Osteocyte (in vitro differentiated cells): ENCODE results near the gene DCLRE1B. TPM values are rescaled to one million over a fixed set of nuclear protein-coding genes. Genes with fewer than 3 reads are reported as not detected.

Experiments
- DNase-seq: peaks from one replicate; pipeline ENCODE4 v3.0.0; 2021; ENCODE audit warnings: mixed read lengths; ENCODE audit not compliant: unreplicated experiment; ENCODE audit errors: extremely low spot score
- H3K27ac Mint-ChIP-seq: one replicate; pipeline ENCODE4 v1.8.0; 2021; ENCODE audit warnings: mild to moderate bottlenecking, mixed read lengths; ENCODE audit not compliant: unreplicated experiment
- H3K27me3 Mint-ChIP-seq: one replicate; pipeline ENCODE4 v1.8.0; 2021; ENCODE audit warnings: mixed read lengths; ENCODE audit not compliant: unreplicated experiment
- H3K36me3 Mint-ChIP-seq: one replicate; pipeline ENCODE4 v1.8.0; 2021; ENCODE audit warnings: mixed read lengths; ENCODE audit not compliant: unreplicated experiment
- H3K4me1 Mint-ChIP-seq: one replicate; pipeline ENCODE4 v1.8.0; 2021; ENCODE audit warnings: mixed read lengths; ENCODE audit not compliant: unreplicated experiment
- H3K4me3 Mint-ChIP-seq: one replicate; pipeline ENCODE4 v1.8.0; 2021; ENCODE audit warnings: mild to moderate bottlenecking, moderate library complexity, mixed read lengths; ENCODE audit not compliant: unreplicated experiment
- H3K9me3 Mint-ChIP-seq: one replicate; pipeline ENCODE4 v1.8.0; 2021; ENCODE audit warnings: mixed read lengths; ENCODE audit not compliant: unreplicated experiment
- total RNA-seq: library from RNA; stranded (reverse); gene quantifications from 2 replicates; pipeline ENCODE4 v1.2.1, GENCODE V29; 2021
- TF ChIP-seq, protein P1 (sequence below): fragments of 200-600 bp; sonication (generic); IDR thresholded peaks from 2 replicates; pipeline ENCODE4 v1.5.0; 2021; ENCODE audit warnings: antibody characterized with exemption, mild to moderate bottlenecking, moderate library complexity

The DCLRE1B gene
- total RNA-seq, 1 donor from 2014 or later, result 10.0 TPM

DNA sequence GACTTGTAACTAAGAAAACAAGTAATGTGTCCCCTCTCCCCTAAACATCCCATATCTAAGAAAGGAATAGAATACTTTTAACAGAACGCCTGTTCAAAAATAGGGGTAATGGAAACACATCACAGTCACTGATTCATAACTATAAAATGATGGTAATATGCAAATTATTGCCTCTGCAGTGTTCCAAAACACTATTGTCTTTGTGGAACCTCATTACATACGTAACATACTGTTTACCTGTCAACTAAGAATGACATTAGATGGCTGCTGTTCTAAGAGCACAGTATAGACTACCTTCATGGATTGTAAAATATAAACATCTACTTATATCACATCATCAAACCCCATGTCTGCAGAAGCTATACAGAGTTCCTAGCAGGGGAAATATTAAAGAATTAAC, 14.3 kb upstream of the DCLRE1B start:
- no peak for DNase-seq
- peaks cover 7% of the 10 kb centered on the region for H3K4me1 Mint-ChIP-seq
- TF ChIP-seq, protein P1, sequence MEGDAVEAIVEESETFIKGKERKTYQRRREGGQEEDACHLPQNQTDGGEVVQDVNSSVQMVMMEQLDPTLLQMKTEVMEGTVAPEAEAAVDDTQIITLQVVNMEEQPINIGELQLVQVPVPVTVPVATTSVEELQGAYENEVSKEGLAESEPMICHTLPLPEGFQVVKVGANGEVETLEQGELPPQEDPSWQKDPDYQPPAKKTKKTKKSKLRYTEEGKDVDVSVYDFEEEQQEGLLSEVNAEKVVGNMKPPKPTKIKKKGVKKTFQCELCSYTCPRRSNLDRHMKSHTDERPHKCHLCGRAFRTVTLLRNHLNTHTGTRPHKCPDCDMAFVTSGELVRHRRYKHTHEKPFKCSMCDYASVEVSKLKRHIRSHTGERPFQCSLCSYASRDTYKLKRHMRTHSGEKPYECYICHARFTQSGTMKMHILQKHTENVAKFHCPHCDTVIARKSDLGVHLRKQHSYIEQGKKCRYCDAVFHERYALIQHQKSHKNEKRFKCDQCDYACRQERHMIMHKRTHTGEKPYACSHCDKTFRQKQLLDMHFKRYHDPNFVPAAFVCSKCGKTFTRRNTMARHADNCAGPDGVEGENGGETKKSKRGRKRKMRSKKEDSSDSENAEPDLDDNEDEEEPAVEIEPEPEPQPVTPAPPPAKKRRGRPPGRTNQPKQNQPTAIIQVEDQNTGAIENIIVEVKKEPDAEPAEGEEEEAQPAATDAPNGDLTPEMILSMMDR, result no peak
- peaks cover 9% of the 10 kb centered on the region for H3K36me3 Mint-ChIP-seq
- H3K9me3 Mint-ChIP-seq, result no peaks in the 10 kb centered on the region
- no peak overlapping the region for H3K27ac Mint-ChIP-seq
- H3K4me3 Mint-ChIP-seq, result no peak overlapping the region
- H3K27me3 Mint-ChIP-seq, result no peaks in the 10 kb centered on the region

DNA sequence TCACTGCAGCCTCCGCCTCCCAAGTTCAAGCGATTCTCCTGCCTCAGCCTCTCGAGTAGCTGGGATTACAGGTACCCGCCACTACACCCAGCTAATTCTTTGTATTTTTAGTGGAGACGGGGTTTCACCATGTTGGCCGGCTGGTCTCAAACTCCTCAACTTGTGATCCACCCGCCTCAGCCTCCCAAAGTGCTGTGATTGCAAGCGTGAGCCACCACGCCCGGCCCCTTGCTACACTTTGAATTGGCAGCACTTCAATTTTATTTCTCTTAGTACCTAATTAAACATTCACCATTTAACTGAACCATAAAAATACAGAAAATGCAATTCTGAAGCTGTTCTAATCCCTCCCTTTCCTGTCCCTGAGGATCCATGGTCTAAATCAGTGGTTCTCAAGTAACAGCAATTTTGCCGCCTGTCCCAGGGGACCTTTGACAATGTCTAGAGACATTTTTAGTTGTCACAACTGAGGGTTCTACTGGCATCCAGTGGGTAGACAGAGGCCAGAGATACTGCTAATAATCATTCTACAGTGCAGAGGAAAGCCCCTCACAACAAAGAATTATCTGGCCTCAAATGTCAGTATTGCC, 13.4 kb upstream of the DCLRE1B start:
- Mint-ChIP-seq H3K27ac (no peak overlapping the region), H3K36me3 (peaks cover 18% of the 10 kb centered on the region), H3K4me3 (no peak overlapping the region), H3K4me1 (no peaks in the 10 kb centered on the region), H3K27me3 (no peaks in the 10 kb centered on the region), H3K9me3 (no peaks in the 10 kb centered on the region)
- TF ChIP-seq, protein P1, result no peak
- no peak for DNase-seq

DNA sequence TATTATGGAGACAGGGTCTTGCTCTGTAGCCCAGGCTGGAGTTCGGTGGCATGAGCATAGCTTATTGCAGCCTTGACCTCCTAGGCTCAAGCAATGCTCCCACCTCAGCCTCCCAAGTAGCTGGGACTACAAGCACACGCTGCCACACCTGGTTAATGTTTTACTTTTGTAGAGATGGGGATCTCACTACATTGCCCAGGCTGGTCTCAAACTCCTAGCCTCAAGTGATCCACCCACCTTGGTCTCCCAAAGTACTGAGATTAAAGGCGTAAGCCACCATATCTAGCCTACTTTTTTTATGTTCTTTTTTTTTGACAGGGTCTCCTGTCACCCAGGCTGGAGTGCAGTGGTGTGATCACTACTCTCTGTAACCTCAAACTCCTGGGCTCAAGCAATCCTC, 11.9 kb upstream of the DCLRE1B start:
- no peak overlapping the region for H3K4me3 Mint-ChIP-seq
- no peaks in the 10 kb centered on the region for H3K27me3 Mint-ChIP-seq
- H3K9me3 Mint-ChIP-seq, result no peaks in the 10 kb centered on the region
- peaks cover 27% of the 10 kb centered on the region for H3K36me3 Mint-ChIP-seq
- H3K4me1 Mint-ChIP-seq, result no peaks in the 10 kb centered on the region
- no peak for DNase-seq
- TF ChIP-seq, protein P1, result no peak
- H3K27ac Mint-ChIP-seq, result no peak overlapping the region

DNA sequence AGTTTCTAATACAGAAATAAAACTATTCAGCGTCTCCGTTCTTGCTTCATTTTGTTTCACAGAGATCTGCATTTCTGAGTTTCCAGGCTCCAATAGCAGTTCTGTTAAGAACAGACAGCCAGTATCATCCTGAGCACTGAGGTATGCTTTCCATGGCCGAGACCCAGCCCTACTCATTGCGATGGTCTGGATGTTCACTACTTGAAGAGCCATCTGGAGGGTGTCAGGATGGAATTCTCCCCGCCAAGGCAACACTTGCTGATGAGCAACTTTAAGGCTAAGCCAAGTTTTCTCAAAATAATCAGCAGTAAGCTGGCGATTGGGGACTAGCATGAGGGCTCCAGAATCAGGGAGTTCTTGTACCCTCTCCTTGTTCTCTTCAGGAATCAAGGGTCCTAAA, 10.0 kb upstream of the DCLRE1B start:
- Mint-ChIP-seq H3K9me3 (no peaks in the 10 kb centered on the region), H3K4me1 (no peaks in the 10 kb centered on the region), H3K27ac (no peak overlapping the region), H3K4me3 (no peak overlapping the region), H3K27me3 (no peaks in the 10 kb centered on the region), H3K36me3 (peaks cover 37% of the 10 kb centered on the region)
- TF ChIP-seq, protein P1, result no peak
- no peak for DNase-seq

DNA sequence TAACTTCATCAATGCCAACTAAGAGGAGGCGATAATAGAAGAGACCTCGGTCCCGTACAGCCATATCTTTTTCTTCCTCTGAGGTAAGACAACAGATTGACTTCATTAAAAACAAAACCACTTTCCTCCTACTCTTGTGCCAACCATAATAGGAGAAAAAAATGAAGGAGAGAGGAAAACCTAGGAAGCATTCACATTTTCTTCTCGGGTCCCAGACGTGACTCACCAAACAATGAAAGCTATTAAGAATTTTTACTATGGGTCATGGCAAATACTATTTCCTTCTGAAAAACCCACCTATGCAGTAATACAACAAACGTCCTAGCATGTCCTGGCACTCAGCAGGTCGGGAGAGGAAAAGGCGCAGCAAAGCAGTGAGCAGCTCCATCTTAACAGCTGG, 9.2 kb upstream of the DCLRE1B start:
- H3K27ac Mint-ChIP-seq, result no peak overlapping the region
- no peaks in the 10 kb centered on the region for H3K27me3 Mint-ChIP-seq
- TF ChIP-seq, protein P1, result no peak
- no peak for DNase-seq
- peaks cover 44% of the 10 kb centered on the region for H3K36me3 Mint-ChIP-seq
- no peaks in the 10 kb centered on the region for H3K9me3 Mint-ChIP-seq
- no peak overlapping the region for H3K4me3 Mint-ChIP-seq
- H3K4me1 Mint-ChIP-seq, result no peaks in the 10 kb centered on the region
